H1 (cell line): ENCODE data around the gene FTSJ3. TPM values are rescaled to one million over a fixed set of nuclear protein-coding genes. Genes with fewer than 3 reads are reported as not detected.
"Not testable (repeated sequence)": the region's sequence is repeated elsewhere in the genome, so short reads cannot be mapped to it uniquely, and the experiment has no call there.

Experiments used
- CTCF ChIA-PET: fragments of 300-600 bp; sonication (Branson Sonifier 250); formaldehyde crosslinking; loops from one replicate; lab custom pipeline; 2021; ENCODE audit not compliant: partially characterized antibody; lab: Charles Lee
- POLR2A ChIA-PET: fragments of 300-600 bp; sonication (Branson Sonifier 250); formaldehyde crosslinking; loops from one replicate; lab custom pipeline; 2021; ENCODE audit warnings: inconsistent platforms; ENCODE audit not compliant: partially characterized antibody; lab: Charles Lee
- DNase-seq, 2 experiments: peaks; one replicate each; pipeline versions ENCODE4 v3.0.0 to v3.0.0-alpha.2; 2010 to 2022; ENCODE audit warnings: low spot score in 2 of 2, low read depth in 1 of 2, mixed read lengths in 1 of 2
- FAIRE-seq: peaks from 2 replicates; lab custom pipeline; 2011; peaks lifted over from hg19 to GRCh38; lab: Jason Lieb, UNC
- H2AFZ ChIP-seq: 2 replicates; pipeline ENCODE4 v1.8.1; 2012; ENCODE audit warnings: low read length, inconsistent platforms
- H2AK5ac ChIP-seq: 2 replicates; pipeline ENCODE4 v1.6.1; 2013; ENCODE audit warnings: low read depth, low read length
- H2BK120ac ChIP-seq: replicated peaks from 2 replicates; pipeline ENCODE3; 2013; ENCODE audit warnings: low read depth, low read length, inconsistent platforms
- H2BK12ac ChIP-seq: 2 replicates; pipeline ENCODE4 v1.6.1; 2013; ENCODE audit warnings: low read depth, low read length
- H2BK15ac ChIP-seq: 2 replicates; pipeline ENCODE4 v1.6.1; 2013; ENCODE audit warnings: low read length
- H2BK20ac ChIP-seq: 2 replicates; pipeline ENCODE4 v1.6.1; 2013; ENCODE audit warnings: low read length
- H2BK5ac ChIP-seq: 2 replicates; pipeline ENCODE4 v1.6.1; 2013; ENCODE audit warnings: low read depth, low read length
- H3K14ac ChIP-seq: 2 replicates; pipeline ENCODE4 v1.6.1; 2013; ENCODE audit warnings: inconsistent platforms; ENCODE audit not compliant: insufficient read length
- H3K18ac ChIP-seq: 2 replicates; pipeline ENCODE4 v1.6.1; 2013; ENCODE audit warnings: low read length; ENCODE audit errors: extremely low read depth
- H3K23ac ChIP-seq: 2 replicates; pipeline ENCODE4 v1.6.1; 2013; ENCODE audit warnings: inconsistent platforms; ENCODE audit not compliant: insufficient read length
- H3K23me2 ChIP-seq: 2 replicates; pipeline ENCODE4 v1.6.1; 2013; ENCODE audit warnings: low read depth, low read length
- H3K27ac ChIP-seq: 2 replicates; pipeline ENCODE4 v1.6.1; 2011; ENCODE audit warnings: low read depth, low read length, inconsistent platforms
- H3K27me3 ChIP-seq, 4 experiments: replicated peaks in 1 of 4; 1 replicate in 1 of 4; 2 replicates in 3 of 4; pipeline versions ENCODE4 v1.6.1 to v1.8.1; 2011 to 2013; ENCODE audit warnings: low read length in 3 of 4, mild to moderate bottlenecking in 3 of 4, inconsistent platforms in 2 of 4, mixed read lengths in 2 of 4, moderate library complexity in 1 of 4; ENCODE audit not compliant: control insufficient read depth in 3 of 4, insufficient read depth in 3 of 4; ENCODE audit errors: extremely low read depth in 1 of 4
- H3K36me3 ChIP-seq, 4 experiments: 2 replicates each; pipeline versions ENCODE4 v1.6.1 to v1.8.1; 2011 to 2013; ENCODE audit warnings: mild to moderate bottlenecking in 4 of 4, low read length in 3 of 4, moderate library complexity in 2 of 4, control low read depth in 1 of 4, inconsistent platforms in 1 of 4; ENCODE audit not compliant: insufficient read depth in 4 of 4, control insufficient read depth in 2 of 4
- H3K4ac ChIP-seq: replicated peaks from 2 replicates; pipeline ENCODE3; 2013; ENCODE audit warnings: low read length, low read depth, mixed read lengths, inconsistent platforms; ENCODE audit not compliant: insufficient read length
- H3K4me1 ChIP-seq, 4 experiments: replicated peaks in 1 of 4; 1 replicate in 1 of 4; 2 replicates in 3 of 4; pipeline versions ENCODE4 v1.6.1 to v1.8.1; 2011 to 2013; ENCODE audit warnings: low read length in 3 of 4, inconsistent platforms in 2 of 4, mixed read lengths in 1 of 4; ENCODE audit not compliant: insufficient read depth in 4 of 4, control insufficient read depth in 3 of 4
- H3K4me2 ChIP-seq, 2 experiments: 2 replicates each; pipeline versions ENCODE4 v1.6.1 to v1.8.1; 2011 to 2013; ENCODE audit warnings: low read depth in 2 of 2, low read length in 2 of 2, control low read depth in 1 of 2, inconsistent platforms in 1 of 2, mild to moderate bottlenecking in 1 of 2; ENCODE audit not compliant: insufficient read depth in 1 of 2
- H3K4me3 ChIP-seq, 4 experiments: fragments of 200-600, 300-600 bp in 1 of 4; sonication (generic), shearing (Covaris generic), sonication (Bioruptor Twin) in 1 of 4; 2 replicates each; pipeline versions ENCODE4 v1.5.1 to v1.8.1; 2011 to 2016; ENCODE audit warnings: low read length in 4 of 4, low read depth in 3 of 4, control low read depth in 2 of 4, inconsistent platforms in 2 of 4, mild to moderate bottlenecking in 2 of 4, mixed read lengths in 1 of 4, moderate library complexity in 1 of 4; ENCODE audit not compliant: insufficient read depth in 2 of 4; ENCODE audit errors: extremely low read depth in 1 of 4
- H3K56ac ChIP-seq: replicated peaks from 2 replicates; pipeline ENCODE3; 2013; ENCODE audit warnings: low read depth, mild to moderate bottlenecking, mixed read lengths, low read length, inconsistent platforms; ENCODE audit not compliant: insufficient read length
- H3K79me1 ChIP-seq: 2 replicates; pipeline ENCODE4 v1.6.1; 2013; ENCODE audit warnings: low read depth, low read length, control low read depth
- H3K79me2 ChIP-seq, 2 experiments: 2 replicates each; pipeline versions ENCODE4 v1.6.1 to v1.8.1; 2012 to 2013; ENCODE audit warnings: low read length in 2 of 2, mild to moderate bottlenecking in 2 of 2, inconsistent platforms in 1 of 2; ENCODE audit not compliant: insufficient read depth in 2 of 2, control insufficient read depth in 1 of 2
- H3K9ac ChIP-seq, 4 experiments: replicated peaks in 1 of 4; 1 replicate in 1 of 4; 2 replicates in 3 of 4; pipeline versions ENCODE4 v1.6.1 to v1.8.1; 2011 to 2013; ENCODE audit warnings: low read depth in 3 of 4, low read length in 3 of 4, control low read depth in 2 of 4, mild to moderate bottlenecking in 2 of 4, moderate library complexity in 2 of 4, inconsistent platforms in 1 of 4; ENCODE audit errors: extremely low read depth in 1 of 4
- H3K9me3 ChIP-seq, 2 experiments: 2 replicates each; pipeline versions ENCODE4 v1.6.1 to v1.8.1; 2012 to 2013; ENCODE audit warnings: mild to moderate bottlenecking in 2 of 2, moderate library complexity in 2 of 2, control low read depth in 1 of 2, inconsistent platforms in 1 of 2, low read depth in 1 of 2, low read length in 1 of 2, mixed read lengths in 1 of 2; ENCODE audit not compliant: insufficient read depth in 2 of 2
- H4K20me1 ChIP-seq, 2 experiments: replicated peaks in 1 of 2; 2 replicates each; pipeline versions ENCODE3 to v1.8.1; 2011 to 2013; ENCODE audit warnings: inconsistent platforms in 2 of 2, low read length in 2 of 2, mild to moderate bottlenecking in 1 of 2; ENCODE audit not compliant: insufficient read depth in 2 of 2, control insufficient read depth in 1 of 2
- H4K5ac ChIP-seq: 2 replicates; pipeline ENCODE4 v1.6.1; 2013; ENCODE audit warnings: low read length, low read depth, mixed read lengths, inconsistent platforms; ENCODE audit not compliant: insufficient read length
- H4K8ac ChIP-seq: 2 replicates; pipeline ENCODE4 v1.8.0; 2013; ENCODE audit warnings: mild to moderate bottlenecking, moderate library complexity, low read length, inconsistent platforms; ENCODE audit not compliant: insufficient read depth; ENCODE audit errors: extremely low read depth
- H4K91ac ChIP-seq: replicated peaks from 2 replicates; pipeline ENCODE3; 2013; ENCODE audit warnings: low read length, mixed read lengths, inconsistent platforms; ENCODE audit not compliant: insufficient read length
- CEBPB ChIP-seq: IDR thresholded peaks from 2 replicates; pipeline ENCODE4 v1.6.1; 2012; ENCODE audit warnings: low read depth, low read length
- CREB1 ChIP-seq: IDR thresholded peaks from 2 replicates; pipeline ENCODE4 v1.6.1; 2012; ENCODE audit warnings: inconsistent platforms
- FOSL1 ChIP-seq: IDR thresholded peaks from 2 replicates; pipeline ENCODE4 v1.6.1; 2011; ENCODE audit warnings: mild to moderate bottlenecking, low read depth, low read length, moderate library complexity; ENCODE audit not compliant: insufficient read depth
- GTF2F1 ChIP-seq: IDR thresholded peaks from 2 replicates; pipeline ENCODE4 v1.6.1; 2012; ENCODE audit warnings: low read depth, low read length, improper control_type of control experiment, borderline replicate concordance
- PHF8 ChIP-seq: fragments of 200-600 bp; sonication (generic); conservative IDR thresholded peaks from 2 replicates; pipeline ENCODE4 v1.7.1; 2012; ENCODE audit warnings: low read depth, mild to moderate bottlenecking, inconsistent platforms, low read length, moderate library complexity
- RBBP5 ChIP-seq: IDR thresholded peaks from 2 replicates; pipeline ENCODE4 v1.7.1; 2012; ENCODE audit warnings: low read depth, mild to moderate bottlenecking, inconsistent platforms, low read length, moderate library complexity, borderline replicate concordance
- TBP ChIP-seq: IDR thresholded peaks from 2 replicates; pipeline ENCODE4 v1.6.1; 2011; ENCODE audit warnings: low read depth, low read length, improper control_type of control experiment
- TCF12 ChIP-seq: IDR thresholded peaks from 2 replicates; pipeline ENCODE4 v1.6.1; 2011; ENCODE audit warnings: low read depth, mild to moderate bottlenecking, low read length
- WGBS, 2 experiments: shearing (Covaris generic) in 1 of 2; methylation state at CpG; one replicate each; pipeline versions ENCODE4 v1.1.6 to v1.1.7; 2013 to 2015; ENCODE audit warnings: low lambda C conversion rate in 2 of 2, mixed read lengths in 2 of 2, inconsistent platforms in 1 of 2, low coverage in 1 of 2, missing lambda C conversion rate in 1 of 2; ENCODE audit not compliant: insufficient replicate concordance in 2 of 2, insufficient coverage in 1 of 2, insufficient read length in 1 of 2; ENCODE audit errors: extremely low coverage in 1 of 2, missing lambda C conversion rate in 1 of 2; 5-methylcytosine and 5-hydroxymethylcytosine counted together
- polyA plus RNA-seq, 7 experiments: library from polyadenylated mRNA; depleted of rRNA in 3 of 7; stranded (reverse) in 5 of 7; unstranded in 2 of 7; fragments of >200 nt in 5 of 7; fragments of 200-250 nt in 2 of 7; gene quantifications; 1 replicate in 5 of 7; 2 replicates in 1 of 7; 4 replicates in 1 of 7; pipeline versions ENCODE4 v1.2.1 to v1.2.3, GENCODE V29; 2011 to 2013; ENCODE audit warnings: missing spikeins in 2 of 7, mixed read lengths in 2 of 7
- total RNA-seq: library from RNA; stranded (reverse); fragmentation: NEBNext Ultra II Directional; extraction: Animal tissue kit (Norgen Biotek cat#: 25700); gene quantifications from 2 replicates; pipeline ENCODE4 v1.2.1, GENCODE V29; 2021

Gene FTSJ3
- total and polyA plus RNA-seq, 2 of the 8 experiments (the other 6 are each of a cell fraction or from before 2014, with no cell fraction given): 42.7 to 77.2 TPM

DNA sequence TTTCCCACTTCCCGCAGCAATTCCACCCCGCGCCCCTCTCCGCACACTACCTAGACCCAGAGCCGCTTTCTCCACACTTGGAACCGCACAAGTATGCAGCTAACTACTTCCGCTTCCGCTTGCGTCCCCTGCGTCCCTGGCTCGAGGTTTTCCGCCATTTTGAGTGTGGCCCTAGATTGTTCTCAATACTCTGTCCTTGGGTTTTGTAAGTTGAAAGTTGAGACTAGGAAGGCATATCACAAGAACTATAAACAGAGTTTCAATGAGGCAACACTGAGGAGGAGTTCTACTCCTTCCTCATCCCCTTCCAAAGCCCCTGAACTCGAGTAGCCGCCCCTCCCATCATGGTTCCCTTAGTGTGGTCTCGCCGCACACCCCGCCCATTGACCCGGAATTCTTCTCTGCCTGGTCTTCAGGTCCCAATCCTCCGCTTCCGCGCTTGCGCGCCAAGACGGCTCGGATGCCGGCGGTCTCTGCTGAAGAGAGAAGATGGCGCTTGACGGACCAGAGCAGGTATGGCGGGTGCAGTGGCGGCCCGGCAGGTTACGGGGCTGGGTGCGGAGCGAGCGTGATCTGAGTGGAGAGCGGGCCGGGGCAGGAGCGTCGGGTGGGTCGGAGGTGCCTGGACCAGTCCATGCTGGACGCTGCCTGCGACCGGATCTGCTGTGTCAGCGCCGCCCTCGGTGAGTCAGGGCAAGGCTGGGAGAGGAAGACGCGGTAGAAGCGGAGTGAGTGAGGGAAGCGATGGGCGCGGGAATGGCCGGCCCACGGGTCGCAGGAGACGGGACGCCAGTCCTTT is at the start of gene FTSJ3, which contains the start of gene PSMC5 (continued):
- TF ChIP-seq TCF12 (no peak), RBBP5 (no peak), TBP (peak; percentile 85), FOSL1 (no peak), CEBPB (no peak), PHF8 (peak; percentile 94), CREB1 (peak; percentile 67), GTF2F1 (peak; percentile 61; the same call in 1 of the 2 replicates)

DNA sequence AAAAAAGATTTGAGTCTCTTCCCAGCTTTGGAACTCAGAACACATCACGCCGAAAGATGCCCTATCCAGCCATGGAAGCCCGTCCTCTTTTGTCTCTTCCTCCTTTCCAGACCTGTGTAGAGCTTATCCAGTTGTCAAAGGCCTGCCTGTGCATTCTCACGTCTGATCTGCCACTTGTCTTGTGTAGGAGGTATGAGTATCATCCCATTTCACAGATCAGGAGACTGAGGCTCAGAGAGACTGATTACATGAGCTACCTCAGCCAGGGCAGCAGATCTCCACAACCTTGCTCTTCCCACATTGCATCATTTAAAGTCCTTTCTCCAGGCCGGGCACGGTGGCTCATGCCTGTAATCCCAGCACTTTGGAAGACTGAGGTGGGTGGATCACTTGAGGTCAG is 47.2 kb upstream of the FTSJ3 start:
- H4K5ac ChIP-seq, H2AFZ ChIP-seq, H3K79me1 ChIP-seq, H3K36me3 ChIP-seq, H3K4me3 ChIP-seq, H4K20me1 ChIP-seq, H3K27ac ChIP-seq, H3K9me3 ChIP-seq, H3K4me2 ChIP-seq, H3K9ac ChIP-seq, H3K23me2 ChIP-seq, H2AK5ac ChIP-seq, H2BK20ac ChIP-seq, H3K23ac ChIP-seq, H2BK120ac ChIP-seq, H3K14ac ChIP-seq, H3K56ac ChIP-seq, H2BK12ac ChIP-seq, DNase-seq, H2BK5ac ChIP-seq, H3K27me3 ChIP-seq, H3K18ac ChIP-seq, H4K91ac ChIP-seq, H3K4ac ChIP-seq, H3K79me2 ChIP-seq, FAIRE-seq, H3K4me1 ChIP-seq, H2BK15ac ChIP-seq, H4K8ac ChIP-seq: not testable (repeated sequence)
- CTCF ChIA-PET: interaction anchor here (0.6 to 1.8 kb wide), 15 partner anchors 8 to 145 kb away, joined by 3 to 10 read pairs (median 3); partner anchors contain the start of gene CSHL1
- WGBS, 2 experiments: 71% methylated on average over 4 of the region's 6 CpGs; no CpG with 5 or more reads in 1 of the 2 experiments
- POLR2A ChIA-PET: interaction anchor here (0.6 kb wide), 1 partner anchor 8 kb away, joined by 4 read pairs; no protein-coding TSS in a partner anchor
